OCI-LY7 (cell line): Measurements from ENCODE around the gene MARCHF11. TPM values are rescaled to one million over a fixed set of nuclear protein-coding genes. Genes with fewer than 3 reads are reported as not detected.
A peak's percentile ranks its signal among the peaks of the same experiment; 100 is the strongest.

ENCODE experiments used
- BruUV-seq: library from RNA; stranded (reverse); fragments of 400-500 nt; replicated peaks from 2 replicates; lab custom pipeline; 2021; lab: Mats Ljungman, UMichigan
- CTCF ChIA-PET: fragments of 300-600 bp; sonication (Branson Sonifier 250); formaldehyde crosslinking; loops from one replicate; lab custom pipeline; 2022; ENCODE audit warnings: antibody characterized with exemption; ENCODE audit not compliant: unreplicated experiment; lab: Charles Lee
- POLR2A ChIA-PET: fragments of 300-600 bp; sonication (Branson Sonifier 250); formaldehyde crosslinking; loops from one replicate; lab custom pipeline; 2022; ENCODE audit warnings: antibody characterized with exemption; lab: Charles Lee
- DNase-seq: peaks from one replicate; pipeline ENCODE4 v3.0.0-alpha.2; 2015; ENCODE audit warnings: low spot score
- H2AFZ ChIP-seq: fragments of 200-600 bp; sonication (generic), shearing (Covaris generic); 2 replicates; pipeline ENCODE4 v1.6.1; 2014; ENCODE audit warnings: mild to moderate bottlenecking, antibody characterized with exemption, low read length, moderate library complexity
- H3K27ac ChIP-seq: fragments of 200-600 bp; sonication (generic); 2 replicates; pipeline ENCODE4 v1.5.1; 2014; ENCODE audit warnings: mixed run types, low read depth, mild to moderate bottlenecking, moderate library complexity, low read length, inconsistent platforms; ENCODE audit not compliant: poor library complexity, severe bottlenecking
- H3K36me3 ChIP-seq: fragments of 200-600 bp; sonication (generic); 2 replicates; pipeline ENCODE4 v1.6.1; 2014; ENCODE audit warnings: mild to moderate bottlenecking, antibody characterized with exemption, low read length, moderate library complexity, mixed read lengths; ENCODE audit not compliant: insufficient read depth
- H3K4me1 ChIP-seq: fragments of 200-600 bp; sonication (generic); 2 replicates; pipeline ENCODE4 v1.5.1; 2014; ENCODE audit warnings: mild to moderate bottlenecking, low read length; ENCODE audit not compliant: insufficient read depth, poor library complexity, severe bottlenecking
- H3K4me2 ChIP-seq: fragments of 200-600 bp; sonication (generic); 2 replicates; pipeline ENCODE4 v1.6.1; 2014; ENCODE audit warnings: mild to moderate bottlenecking, low read length
- H3K4me3 ChIP-seq: fragments of 200-600 bp; sonication (generic); 2 replicates; pipeline ENCODE4 v1.5.1; 2014; ENCODE audit warnings: mild to moderate bottlenecking, low read depth, low read length; ENCODE audit not compliant: poor library complexity, severe bottlenecking
- H3K79me2 ChIP-seq: fragments of 200-600 bp; sonication (generic); 2 replicates; pipeline ENCODE4 v1.6.1; 2016; ENCODE audit warnings: low read depth, mild to moderate bottlenecking, low read length, moderate library complexity, mixed read lengths; ENCODE audit not compliant: insufficient read depth
- H3K9me2 ChIP-seq: fragments of 200-600 bp; sonication (generic); 2 replicates; pipeline ENCODE4 v1.6.1; 2016; ENCODE audit warnings: mild to moderate bottlenecking, low read length, mixed read lengths; ENCODE audit not compliant: insufficient read depth
- H3K9me3 ChIP-seq: fragments of 200-600 bp; sonication (generic); 2 replicates; pipeline ENCODE4 v1.6.1; 2014; ENCODE audit warnings: mild to moderate bottlenecking, mixed run types, low read length, mixed read lengths
- H4K20me1 ChIP-seq: fragments of 200-600 bp; sonication (generic); 2 replicates; pipeline ENCODE4 v1.6.1; 2014; ENCODE audit warnings: mild to moderate bottlenecking, antibody characterized with exemption, low read length, moderate library complexity, mixed read lengths; ENCODE audit not compliant: insufficient read depth
- EZH2phosphoT487 ChIP-seq: fragments of 200-600 bp; sonication (generic); IDR thresholded peaks from 2 replicates; pipeline ENCODE4 v1.6.1; 2018; ENCODE audit warnings: low read depth, borderline replicate concordance, mild to moderate bottlenecking, mixed run types, antibody characterized with exemption, low read length, moderate library complexity, mixed read lengths
- intact Hi-C: fragments of 100-400 bp; cut with micrococcal nuclease; formaldehyde crosslinking; loops from one replicate; pipeline ENCODE4 v1.10.0; 2022; ENCODE audit not compliant: unreplicated experiment
- total RNA-seq, 2 experiments: library from RNA; depleted of rRNA in 1 of 2; stranded (reverse); fragments of >200 nt in 1 of 2; shearing (Covaris generic) in 1 of 2; gene quantifications; 2 replicates each; pipeline ENCODE4 v1.2.3, GENCODE V29; 2014 to 2022
- TF ChIP-seq, protein P1 (sequence below): fragments of 200-600 bp; sonication (generic); conservative IDR thresholded peaks from 2 replicates; pipeline ENCODE4 v1.5.1; 2014; ENCODE audit warnings: mild to moderate bottlenecking, antibody characterized with exemption, low read length, moderate library complexity, mixed read lengths

Gene MARCHF11
- total RNA-seq, 2 experiments from 2014 or later, result not detected

GRCh38 chr5:16178745-16179372 is 732 bp downstream of the MARCHF11 start:
- ChIA-PET CTCF (no interaction called here), POLR2A (interaction anchor here (0.7 kb wide), 1 partner anchor 1590 kb away, joined by 5 read pairs; no protein-coding TSS in a partner anchor)
- H3K4me1 ChIP-seq, result no peaks in the 10 kb centered on the region
- H4K20me1 ChIP-seq, result no peaks in the 10 kb centered on the region
- BruUV-seq, result no TSS peak
- no peak overlapping the region for H3K4me2 ChIP-seq
- H3K79me2 ChIP-seq, result no peaks in the 10 kb centered on the region
- no peaks in the 10 kb centered on the region for H3K9me3 ChIP-seq
- DNase-seq, result peak; percentile 2
- no peaks in the 10 kb centered on the region for H3K36me3 ChIP-seq
- H3K4me3 ChIP-seq, result no peak overlapping the region
- TF ChIP-seq, protein P1, sequence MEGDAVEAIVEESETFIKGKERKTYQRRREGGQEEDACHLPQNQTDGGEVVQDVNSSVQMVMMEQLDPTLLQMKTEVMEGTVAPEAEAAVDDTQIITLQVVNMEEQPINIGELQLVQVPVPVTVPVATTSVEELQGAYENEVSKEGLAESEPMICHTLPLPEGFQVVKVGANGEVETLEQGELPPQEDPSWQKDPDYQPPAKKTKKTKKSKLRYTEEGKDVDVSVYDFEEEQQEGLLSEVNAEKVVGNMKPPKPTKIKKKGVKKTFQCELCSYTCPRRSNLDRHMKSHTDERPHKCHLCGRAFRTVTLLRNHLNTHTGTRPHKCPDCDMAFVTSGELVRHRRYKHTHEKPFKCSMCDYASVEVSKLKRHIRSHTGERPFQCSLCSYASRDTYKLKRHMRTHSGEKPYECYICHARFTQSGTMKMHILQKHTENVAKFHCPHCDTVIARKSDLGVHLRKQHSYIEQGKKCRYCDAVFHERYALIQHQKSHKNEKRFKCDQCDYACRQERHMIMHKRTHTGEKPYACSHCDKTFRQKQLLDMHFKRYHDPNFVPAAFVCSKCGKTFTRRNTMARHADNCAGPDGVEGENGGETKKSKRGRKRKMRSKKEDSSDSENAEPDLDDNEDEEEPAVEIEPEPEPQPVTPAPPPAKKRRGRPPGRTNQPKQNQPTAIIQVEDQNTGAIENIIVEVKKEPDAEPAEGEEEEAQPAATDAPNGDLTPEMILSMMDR, result no peak
- no peak for TF ChIP-seq EZH2phosphoT487
- intact Hi-C loops, result no loop called here
- H3K9me2 ChIP-seq, result no peaks in the 10 kb centered on the region
- no peak overlapping the region for H3K27ac ChIP-seq
- H2AFZ ChIP-seq, result no peak overlapping the region

- no peaks in the 10 kb centered on the region for H4K20me1 ChIP-seq
- H3K9me3 ChIP-seq, result no peaks in the 10 kb centered on the region
- H3K4me2 ChIP-seq, result no peak overlapping the region
- H3K4me1 ChIP-seq, result no peaks in the 10 kb centered on the region
- no peak overlapping the region for H2AFZ ChIP-seq
- CTCF ChIA-PET, result no interaction called here
- H3K79me2 ChIP-seq, result no peaks in the 10 kb centered on the region
- H3K36me3 ChIP-seq, result no peaks in the 10 kb centered on the region
- H3K9me2 ChIP-seq, result no peaks in the 10 kb centered on the region
- intact Hi-C loops, result no loop called here
- H3K27ac ChIP-seq, result no peak overlapping the region
- no TSS peak for BruUV-seq
- no peak for DNase-seq
- POLR2A ChIA-PET, result interaction anchor here (0.6 kb wide), 1 partner anchor 184 kb away, joined by 3 read pairs; no protein-coding TSS in a partner anchor
- TF ChIP-seq EZH2phosphoT487, result no peak
- TF ChIP-seq, protein P1, result no peak
- no peak overlapping the region for H3K4me3 ChIP-seq
Observed at GRCh38 chr5:16169550-16169949, 10.0 kb downstream of the MARCHF11 start.

GRCh38 chr5:16160706-16161105 is 18.9 kb downstream of the MARCHF11 start:
- Histone ChIP-seq H3K9me2 (no peaks in the 10 kb centered on the region), H3K36me3 (no peaks in the 10 kb centered on the region), H4K20me1 (no peaks in the 10 kb centered on the region), H3K4me1 (no peaks in the 10 kb centered on the region), H2AFZ (no peak overlapping the region), H3K9me3 (no peaks in the 10 kb centered on the region), H3K79me2 (no peaks in the 10 kb centered on the region), H3K4me3 (no peak overlapping the region), H3K27ac (no peak overlapping the region), H3K4me2 (no peak overlapping the region)
- BruUV-seq, result no TSS peak
- ChIA-PET POLR2A (no interaction called here), CTCF (interaction anchor here (0.6 kb wide), 1 partner anchor 295 kb away, joined by 3 read pairs; no protein-coding TSS in a partner anchor)
- DNase-seq, result peak; percentile 57
- intact Hi-C loops, result loop anchor here (1.0 to 5.0 kb wide), 2 partner anchors 296 to 392 kb away; no protein-coding TSS in a partner anchor
- no peak for TF ChIP-seq EZH2phosphoT487
- TF ChIP-seq, protein P1, result peak; percentile 87
